Erythroblast (primary cell): ENCODE data around the gene MYL12B.

ENCODE experiments used
- GATA1 ChIP-seq: IDR thresholded peaks from 2 replicates; pipeline ENCODE4 v1.6.1; 2011; ENCODE audit warnings: low read depth, mild to moderate bottlenecking, control low read depth, low read length, moderate library complexity
- POLR2A ChIP-seq: IDR thresholded peaks from 2 replicates; pipeline ENCODE4 v1.6.1; 2011; ENCODE audit warnings: mild to moderate bottlenecking, low read length

DNA sequence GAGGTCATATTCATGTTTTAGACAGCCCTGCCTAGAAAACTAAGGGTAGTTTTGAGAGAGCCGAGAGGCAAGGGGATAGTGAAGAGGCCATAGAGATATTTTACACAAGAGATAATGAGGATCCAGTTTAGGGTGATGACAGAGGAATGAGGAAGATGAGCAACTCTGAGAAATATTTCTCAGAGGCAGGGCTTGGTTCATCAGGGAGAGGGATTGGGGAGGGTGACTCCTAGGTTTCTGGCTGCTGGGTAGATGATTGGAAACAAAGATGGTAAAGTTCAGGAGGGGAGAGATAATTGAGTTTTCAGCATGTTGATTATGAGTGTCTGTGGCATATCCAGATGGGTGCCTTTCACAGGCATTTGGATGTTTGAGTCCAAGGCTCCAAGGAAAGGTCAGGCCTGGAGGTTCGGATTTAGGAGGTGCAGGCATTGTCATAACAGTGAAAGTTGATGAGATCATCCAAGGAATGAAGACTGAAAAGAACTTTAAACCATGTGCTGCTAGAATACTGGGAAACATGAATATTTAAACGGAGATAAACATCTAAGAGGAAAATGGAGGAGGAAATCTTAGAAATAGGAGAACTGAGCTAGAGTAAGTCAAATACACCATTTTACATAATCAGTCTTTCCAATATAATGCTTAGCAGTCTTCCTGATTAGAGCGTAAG is 7.4 kb downstream of the MYL12B start:
- TF ChIP-seq POLR2A = no peak
- no peak for TF ChIP-seq GATA1
